GM12878 (cell line): ENCODE measurements around the gene SATB2.
A peak's percentile ranks its signal among the peaks of the same experiment; 100 is the strongest.

Source experiments
- EP300 ChIP-seq, 2 experiments: fragments of 150-350 bp in 1 of 2; IDR thresholded peaks; 2 replicates each; pipeline ENCODE4 v1.6.1; 2011 to 2012; ENCODE audit warnings: low read depth in 2 of 2, low read length in 2 of 2, borderline replicate concordance in 1 of 2, improper control_type of control experiment in 1 of 2, inconsistent platforms in 1 of 2; ENCODE audit not compliant: control insufficient read depth in 1 of 2
- MXI1 ChIP-seq: fragments of 150-350 bp; IDR thresholded peaks from 2 replicates; pipeline ENCODE4 v1.6.1; 2011; ENCODE audit warnings: low read depth, mild to moderate bottlenecking, inconsistent platforms, low read length, improper control_type of control experiment
- RCOR1 ChIP-seq: conservative IDR thresholded peaks from 2 replicates; pipeline ENCODE4 v1.6.1; 2012; ENCODE audit warnings: low read depth, low read length, improper control_type of control experiment
- TF ChIP-seq, protein P1 (sequence below), 3 experiments: IDR thresholded peaks in 2 of 3; conservative IDR thresholded peaks in 1 of 3; 2 replicates each; pipeline ENCODE4 v1.5.1; 2011; ENCODE audit warnings: low read depth in 3 of 3, low read length in 3 of 3, mild to moderate bottlenecking in 3 of 3, control low read depth in 2 of 3, moderate library complexity in 2 of 3, inconsistent platforms in 1 of 3, mixed read lengths in 1 of 3; ENCODE audit not compliant: control insufficient read depth in 2 of 3, insufficient read depth in 1 of 3; ENCODE audit errors: extremely low read depth in 1 of 3

DNA sequence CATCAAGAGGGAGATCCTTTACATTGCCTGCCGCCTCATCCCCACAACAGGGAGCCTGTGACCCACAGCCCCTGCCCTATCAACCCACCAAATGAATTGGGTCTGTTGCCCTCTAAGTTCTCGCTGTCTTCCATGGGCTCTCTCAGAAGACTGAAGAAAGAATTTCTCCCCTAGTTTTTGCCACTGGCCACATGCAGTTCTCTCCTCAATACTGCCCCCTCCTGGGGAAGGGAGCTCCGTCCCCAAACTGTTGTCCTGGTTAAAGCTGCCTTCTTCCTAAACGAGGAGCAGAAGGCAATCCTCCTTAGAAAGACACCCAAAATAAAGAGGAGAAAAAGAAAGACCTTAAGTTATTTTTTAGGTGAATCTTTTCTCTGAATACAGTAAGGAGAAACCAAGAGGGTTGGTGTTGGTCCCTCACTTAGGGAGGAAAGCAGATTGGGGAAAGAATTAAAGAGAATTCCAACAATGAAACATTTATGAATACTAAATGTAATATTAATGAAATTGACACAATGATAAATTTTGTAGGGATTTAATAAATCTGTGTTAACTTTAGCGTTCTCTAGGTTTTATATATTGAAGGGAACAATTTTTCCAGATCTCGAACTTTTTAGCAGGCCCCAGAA is 31.1 kb upstream of the SATB2 start:
- no peak for TF ChIP-seq RCOR1
- TF ChIP-seq MXI1, result no peak
- TF ChIP-seq, protein P1, sequence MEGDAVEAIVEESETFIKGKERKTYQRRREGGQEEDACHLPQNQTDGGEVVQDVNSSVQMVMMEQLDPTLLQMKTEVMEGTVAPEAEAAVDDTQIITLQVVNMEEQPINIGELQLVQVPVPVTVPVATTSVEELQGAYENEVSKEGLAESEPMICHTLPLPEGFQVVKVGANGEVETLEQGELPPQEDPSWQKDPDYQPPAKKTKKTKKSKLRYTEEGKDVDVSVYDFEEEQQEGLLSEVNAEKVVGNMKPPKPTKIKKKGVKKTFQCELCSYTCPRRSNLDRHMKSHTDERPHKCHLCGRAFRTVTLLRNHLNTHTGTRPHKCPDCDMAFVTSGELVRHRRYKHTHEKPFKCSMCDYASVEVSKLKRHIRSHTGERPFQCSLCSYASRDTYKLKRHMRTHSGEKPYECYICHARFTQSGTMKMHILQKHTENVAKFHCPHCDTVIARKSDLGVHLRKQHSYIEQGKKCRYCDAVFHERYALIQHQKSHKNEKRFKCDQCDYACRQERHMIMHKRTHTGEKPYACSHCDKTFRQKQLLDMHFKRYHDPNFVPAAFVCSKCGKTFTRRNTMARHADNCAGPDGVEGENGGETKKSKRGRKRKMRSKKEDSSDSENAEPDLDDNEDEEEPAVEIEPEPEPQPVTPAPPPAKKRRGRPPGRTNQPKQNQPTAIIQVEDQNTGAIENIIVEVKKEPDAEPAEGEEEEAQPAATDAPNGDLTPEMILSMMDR (IDR thresholded peaks at IDR 0.05 in 2 of 3, conservative IDR thresholded peaks at IDR 0.05 in 1 of 3; ENCODE audit: control insufficient read depth in 2 of 3, extremely low read depth in 1 of 3, insufficient read depth in 1 of 3, low read depth in 3 of 3, low read length in 3 of 3), result peak; percentile 72 to 90 (median 83)
- no peak for TF ChIP-seq EP300 (IDR thresholded peaks at IDR 0.05; ENCODE audit: borderline replicate concordance in 1 of 2, control insufficient read depth in 1 of 2, low read depth in 2 of 2, low read length in 2 of 2)
